Karpas-422 (cell line): ENCODE results near the gene ERV3-1. TPM values are rescaled to one million over a fixed set of nuclear protein-coding genes. Genes with fewer than 3 reads are reported as not detected.

ENCODE experiments used
- DNase-seq: peaks from one replicate; pipeline ENCODE4 v3.0.0-alpha.2; 2015
- H2AFZ ChIP-seq: fragments of 200-600 bp; sonication (generic); 2 replicates; pipeline ENCODE4 v1.6.1; 2014; ENCODE audit warnings: antibody characterized with exemption, low read length, mixed read lengths
- H3K27ac ChIP-seq: fragments of 200-600 bp; sonication (generic); 2 replicates; pipeline ENCODE4 v1.5.1; 2014; ENCODE audit warnings: mild to moderate bottlenecking, low read length, moderate library complexity
- H3K27me3 ChIP-seq: fragments of 200-600 bp; sonication (generic); 2 replicates; pipeline ENCODE4 v1.6.1; 2014; ENCODE audit warnings: low read length, mixed read lengths
- H3K36me3 ChIP-seq: fragments of 200-600 bp; sonication (generic); 2 replicates; pipeline ENCODE4 v1.6.1; 2014; ENCODE audit warnings: low read length, mixed read lengths; ENCODE audit not compliant: insufficient read depth
- H3K4me1 ChIP-seq: fragments of 200-600 bp; sonication (generic); 2 replicates; pipeline ENCODE4 v1.6.1; 2014; ENCODE audit warnings: mild to moderate bottlenecking, low read length, mixed read lengths
- H3K4me2 ChIP-seq: fragments of 200-600 bp; sonication (generic); 2 replicates; pipeline ENCODE4 v1.6.1; 2014; ENCODE audit warnings: low read length, low read depth, mild to moderate bottlenecking; ENCODE audit not compliant: poor library complexity, severe bottlenecking
- H3K4me3 ChIP-seq: fragments of 200-600 bp; sonication (generic); 2 replicates; pipeline ENCODE4 v1.5.1; 2014; ENCODE audit warnings: mild to moderate bottlenecking, antibody characterized with exemption, low read length, mixed read lengths
- H3K79me2 ChIP-seq: fragments of 200-600 bp; sonication (generic); 2 replicates; pipeline ENCODE4 v1.6.1; 2014; ENCODE audit warnings: mild to moderate bottlenecking, low read length, mixed read lengths
- H3K9ac ChIP-seq: fragments of 200-600 bp; sonication (generic); 2 replicates; pipeline ENCODE4 v1.6.0; 2014; ENCODE audit warnings: low read length
- H3K9me2 ChIP-seq: fragments of 200-600 bp; sonication (generic), shearing (Covaris generic); replicated peaks from 2 replicates; pipeline ENCODE4 v1.6.0; 2014; ENCODE audit warnings: mild to moderate bottlenecking, low read length, moderate library complexity; ENCODE audit not compliant: insufficient read depth
- H3K9me3 ChIP-seq: fragments of 300-700, 200-600 bp; sonication (generic); 2 replicates; pipeline ENCODE4 v1.6.1; 2014; ENCODE audit warnings: low read length, mixed read lengths
- H4K20me1 ChIP-seq: fragments of 200-600 bp; sonication (generic); 2 replicates; pipeline ENCODE4 v1.6.1; 2014; ENCODE audit warnings: mild to moderate bottlenecking, antibody characterized with exemption, low read length, low read depth; ENCODE audit not compliant: insufficient read depth
- total RNA-seq: library from RNA; depleted of rRNA; stranded (reverse); fragments of >200 nt; shearing (Covaris generic); gene quantifications from 2 replicates; pipeline ENCODE4 v1.2.3, GENCODE V29; 2014; ENCODE audit warnings: low replicate concordance

Gene ERV3-1
- total RNA-seq, 1 experiment from 2014 or later: 20.0 TPM

GRCh38 chr7:64997927-64998391, 8.5 kb downstream of the ERV3-1 start:
- H3K27me3 ChIP-seq: no peaks in the 10 kb centered on the region
- H3K4me3 ChIP-seq: no peak overlapping the region
- H3K79me2 ChIP-seq: peaks cover 38% of the 10 kb centered on the region
- H3K9me2 ChIP-seq: no peaks in the 10 kb centered on the region
- H3K9me3 ChIP-seq: peaks cover 23% of the 10 kb centered on the region
- no peaks in the 10 kb centered on the region for H4K20me1 ChIP-seq
- peaks cover 31% of the 10 kb centered on the region for H3K36me3 ChIP-seq
- H3K4me2 ChIP-seq: no peak overlapping the region
- peak; percentile 40 for DNase-seq
- H2AFZ ChIP-seq: no peak overlapping the region
- no peak overlapping the region for H3K27ac ChIP-seq
- H3K9ac ChIP-seq: no peak overlapping the region
- H3K4me1 ChIP-seq: peaks cover 6% of the 10 kb centered on the region; the same call in 1 of the 2 replicates

- no peak overlapping the region for H2AFZ ChIP-seq
- H3K36me3 ChIP-seq: peaks cover 32% of the 10 kb centered on the region
- no peaks in the 10 kb centered on the region for H3K9me2 ChIP-seq
- no peaks in the 10 kb centered on the region for H4K20me1 ChIP-seq
- DNase-seq: peak; percentile 31
- H3K27ac ChIP-seq: no peak overlapping the region
- no peak overlapping the region for H3K9ac ChIP-seq
- no peak overlapping the region for H3K4me2 ChIP-seq
- H3K4me1 ChIP-seq: peaks cover 6% of the 10 kb centered on the region; the same call in 1 of the 2 replicates
- H3K4me3 ChIP-seq: no peak overlapping the region
- H3K27me3 ChIP-seq: no peaks in the 10 kb centered on the region
- peaks cover 23% of the 10 kb centered on the region for H3K9me3 ChIP-seq
- peaks cover 32% of the 10 kb centered on the region for H3K79me2 ChIP-seq
These were observed 9.2 kb downstream of the ERV3-1 start for GRCh38 chr7:64997164-64997908.

- Histone ChIP-seq H3K27me3 (no peaks in the 10 kb centered on the region), H3K9me3 (peaks cover 23% of the 10 kb centered on the region)
These were observed 10.2 kb downstream of the ERV3-1 start for GRCh38 chr7:64996305-64996704.

GRCh38 chr7:64993901-64994300, 12.6 kb downstream of the ERV3-1 start:
- H3K9ac ChIP-seq: no peak overlapping the region
- no peak overlapping the region for H3K27ac ChIP-seq
- H4K20me1 ChIP-seq: no peaks in the 10 kb centered on the region
- peak; percentile 36 for DNase-seq
- H3K79me2 ChIP-seq: peaks cover 2% of the 10 kb centered on the region
- no peak overlapping the region for H2AFZ ChIP-seq
- no peaks in the 10 kb centered on the region for H3K4me1 ChIP-seq
- no peaks in the 10 kb centered on the region for H3K9me2 ChIP-seq
- no peak overlapping the region for H3K4me2 ChIP-seq
- peaks cover 18% of the 10 kb centered on the region for H3K9me3 ChIP-seq
- peaks cover 32% of the 10 kb centered on the region for H3K36me3 ChIP-seq
- no peak overlapping the region for H3K4me3 ChIP-seq
- H3K27me3 ChIP-seq: no peaks in the 10 kb centered on the region

More at GRCh38 chr7:64996305-64996704, 10.2 kb downstream of the ERV3-1 start:
- no peak overlapping the region for H3K4me3 ChIP-seq
- H3K9ac ChIP-seq: no peak overlapping the region
- no peaks in the 10 kb centered on the region for H4K20me1 ChIP-seq
- peaks cover 32% of the 10 kb centered on the region for H3K36me3 ChIP-seq
- H3K9me2 ChIP-seq: no peaks in the 10 kb centered on the region
- no peak overlapping the region for H3K4me2 ChIP-seq
- peaks cover 6% of the 10 kb centered on the region; the same call in 1 of the 2 replicates for H3K4me1 ChIP-seq
- peak; percentile 34 for DNase-seq
- H2AFZ ChIP-seq: no peak overlapping the region
- no peak overlapping the region for H3K27ac ChIP-seq
- H3K79me2 ChIP-seq: peaks cover 23% of the 10 kb centered on the region

- Histone ChIP-seq H3K4me3 (no peak overlapping the region), H3K9me3 (peaks cover 24% of the 10 kb centered on the region), H3K9me2 (no peaks in the 10 kb centered on the region), H3K9ac (no peak overlapping the region), H2AFZ (no peak overlapping the region), H3K4me1 (no peaks in the 10 kb centered on the region), H3K36me3 (peaks cover 36% of the 10 kb centered on the region), H3K27ac (no peak overlapping the region), H3K4me2 (no peak overlapping the region), H4K20me1 (no peaks in the 10 kb centered on the region), H3K27me3 (no peaks in the 10 kb centered on the region), H3K79me2 (peaks cover 7% of the 10 kb centered on the region; the same call in 1 of the 2 replicates)
- DNase-seq: peak; percentile 20
These were observed 13.5 kb downstream of the ERV3-1 start for GRCh38 chr7:64992971-64993370.

- Histone ChIP-seq H4K20me1 (no peaks in the 10 kb centered on the region), H3K79me2 (peaks cover 11% of the 10 kb centered on the region; the same call in 1 of the 2 replicates), H3K9me2 (no peaks in the 10 kb centered on the region), H3K27ac (no peak within 1 kb of the TSS), H3K27me3 (no peaks in the 10 kb centered on the region), H3K4me2 (no peak within 1 kb of the TSS), H3K4me3 (no peak within 1 kb of the TSS), H3K4me1 (no peaks in the 10 kb centered on the region), H3K9ac (no peak within 1 kb of the TSS), H3K36me3 (peaks cover 53% of the 10 kb centered on the region), H2AFZ (no peak within 1 kb of the TSS), H3K9me3 (peaks cover 28% of the 10 kb centered on the region)
- DNase-seq: peak; percentile 39
These were observed 15.6 kb downstream of the ERV3-1 start, which contains the start of gene ZNF117 for GRCh38 chr7:64990936-64991335. TSS of gene ZNF117 (minus strand) at chr7:64991036.

- H3K36me3 ChIP-seq: peaks cover 55% of the 10 kb centered on the region
- no peaks in the 10 kb centered on the region for H3K9me2 ChIP-seq
- H2AFZ ChIP-seq: no peak overlapping the region
- H3K27me3 ChIP-seq: no peaks in the 10 kb centered on the region
- no peak overlapping the region for H3K4me3 ChIP-seq
- peaks cover 11% of the 10 kb centered on the region; the same call in 1 of the 2 replicates for H3K79me2 ChIP-seq
- H3K4me1 ChIP-seq: no peaks in the 10 kb centered on the region
- H3K4me2 ChIP-seq: no peak overlapping the region
- no peaks in the 10 kb centered on the region for H4K20me1 ChIP-seq
- no peak overlapping the region for H3K9ac ChIP-seq
- no peak overlapping the region for H3K27ac ChIP-seq
- H3K9me3 ChIP-seq: peaks cover 24% of the 10 kb centered on the region
- DNase-seq: peak; percentile 33
These were observed 16.3 kb downstream of the ERV3-1 start for GRCh38 chr7:64990216-64990615.

- Histone ChIP-seq H3K9ac (no peak overlapping the region), H3K4me2 (no peak overlapping the region), H3K79me2 (no peaks in the 10 kb centered on the region), H3K4me3 (no peak overlapping the region), H3K4me1 (no peaks in the 10 kb centered on the region), H3K36me3 (peaks cover 57% of the 10 kb centered on the region), H3K9me2 (no peaks in the 10 kb centered on the region), H4K20me1 (no peaks in the 10 kb centered on the region), H3K9me3 (peaks cover 69% of the 10 kb centered on the region), H2AFZ (no peak overlapping the region), H3K27me3 (no peaks in the 10 kb centered on the region), H3K27ac (no peak overlapping the region)
- DNase-seq: no peak
These were observed 27.8 kb downstream of the ERV3-1 start for GRCh38 chr7:64978497-64979203.
